EL (cell line): ENCODE measurements around the gene KLHL12.

Experiments
- DNase-seq: peaks from one replicate; pipeline ENCODE4 v3.0.0-alpha.2; 2016

KLHL12 gene

GRCh38 chr1:202879128-202879527, 47.9 kb downstream of the KLHL12 start:
- no peak for DNase-seq

- no peak for DNase-seq
Measured at GRCh38 chr1:202873026-202873425, 54.0 kb downstream of the KLHL12 start.

- no peak for DNase-seq
Measured at GRCh38 chr1:202871367-202871766, 55.7 kb downstream of the KLHL12 start.

- DNase-seq, result no peak
Measured at GRCh38 chr1:202862679-202863560, 64.1 kb downstream of the KLHL12 start.

GRCh38 chr1:202861420-202862132, 65.5 kb downstream of the KLHL12 start:
- peak; percentile 91 for DNase-seq

GRCh38 chr1:202860744-202861419, 66.2 kb downstream of the KLHL12 start:
- peak; percentile 65 for DNase-seq

- no peak for DNase-seq
Measured at GRCh38 chr1:202858789-202859414, 68.1 kb downstream of the KLHL12 start.

- no peak for DNase-seq
Measured at GRCh38 chr1:202858331-202858730, 68.7 kb downstream of the KLHL12 start.

- no peak for DNase-seq
Measured at GRCh38 chr1:202857136-202857610, 69.9 kb downstream of the KLHL12 start.

GRCh38 chr1:202856014-202856413, 71.0 kb downstream of the KLHL12 start:
- DNase-seq, result no peak

GRCh38 chr1:202854787-202855186, 72.2 kb downstream of the KLHL12 start:
- no peak for DNase-seq

GRCh38 chr1:202852163-202852904, 74.7 kb downstream of the KLHL12 start:
- DNase-seq, result peak; percentile 69

- no peak for DNase-seq
Measured at GRCh38 chr1:202850593-202851362, 76.3 kb downstream of the KLHL12 start.

GRCh38 chr1:202848191-202848542, 78.9 kb downstream of the KLHL12 start:
- no peak for DNase-seq

- no peak for DNase-seq
Measured at GRCh38 chr1:202844935-202845334, 82.1 kb downstream of the KLHL12 start.

GRCh38 chr1:202844259-202844658, 82.8 kb downstream of the KLHL12 start:
- no peak for DNase-seq

- no peak for DNase-seq
Measured at GRCh38 chr1:202843081-202843480, 84.0 kb downstream of the KLHL12 start.
